GM21723 (cell line): ENCODE measurements around the gene CDK14.
"Not testable (repeated sequence)": the region's sequence is repeated elsewhere in the genome, so short reads cannot be mapped to it uniquely, and the experiment has no call there.

Experiments used
- ATAC-seq: cut with Tn5 transposase; IDR thresholded peaks from one replicate; pipeline ENCODE4 v1.9.1; 2021; ENCODE audit warnings: mild to moderate bottlenecking, moderate library complexity; ENCODE audit not compliant: unreplicated experiment

The CDK14 gene

GRCh38 chr7:90879924-90880323 lies 283.8 kb downstream of the CDK14 start:
- no peak for ATAC-seq

DNA sequence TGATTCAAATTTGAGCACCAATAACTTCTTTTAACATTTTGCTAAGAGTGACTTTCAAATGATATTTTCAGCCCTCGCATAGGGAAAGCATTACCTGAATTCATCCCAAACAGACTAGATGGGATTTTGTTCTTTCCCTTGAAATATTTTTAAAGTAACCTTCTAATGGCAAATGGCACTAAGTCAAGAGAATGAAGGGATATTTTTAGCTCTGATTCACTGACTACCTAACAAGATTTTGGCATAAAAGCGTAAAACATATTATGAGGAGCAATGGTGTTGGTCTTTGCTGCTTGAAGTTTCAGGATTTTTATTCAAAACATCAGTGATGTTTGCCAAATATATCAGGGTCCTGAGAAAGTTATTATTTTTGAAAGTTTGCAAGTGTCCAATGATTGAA lies 290.3 kb downstream of the CDK14 start:
- ATAC-seq: no peak

DNA sequence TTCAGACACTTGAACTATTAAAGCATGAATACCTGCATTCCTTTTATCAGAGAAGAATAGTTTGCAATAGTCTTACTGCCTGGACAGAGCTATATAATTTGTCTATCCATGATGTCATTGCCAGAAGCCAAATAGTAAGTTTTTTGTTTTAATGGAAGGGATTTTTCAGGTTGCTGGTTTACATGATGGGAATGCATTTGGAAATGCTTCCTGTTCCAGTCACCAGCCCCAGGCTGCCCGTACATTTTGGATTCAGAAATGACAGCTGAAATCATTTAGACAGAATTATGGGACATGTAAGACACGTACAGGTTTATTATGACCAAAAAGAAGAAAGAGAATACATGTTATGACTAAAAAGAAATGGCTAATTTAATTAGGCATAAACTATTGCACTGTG lies 293.1 kb downstream of the CDK14 start:
- no peak for ATAC-seq

DNA sequence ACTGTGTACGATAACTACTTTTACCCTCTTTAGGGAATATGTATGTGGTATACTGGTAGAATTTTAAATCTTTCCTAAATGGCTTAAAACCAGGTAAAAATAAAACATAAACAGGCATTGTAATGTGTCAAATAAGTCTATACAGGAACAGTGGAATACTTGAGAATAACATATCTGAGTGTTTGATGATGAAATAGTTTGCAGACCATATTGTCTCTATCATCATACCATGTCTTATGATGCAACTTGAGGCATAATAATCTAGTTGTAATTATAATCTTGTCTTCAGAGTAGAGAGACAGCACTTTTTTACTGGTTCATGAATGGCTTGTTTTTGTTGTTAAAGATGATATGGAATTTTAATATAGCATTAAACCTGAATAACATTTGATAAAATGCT lies 293.5 kb downstream of the CDK14 start:
- no peak for ATAC-seq

DNA sequence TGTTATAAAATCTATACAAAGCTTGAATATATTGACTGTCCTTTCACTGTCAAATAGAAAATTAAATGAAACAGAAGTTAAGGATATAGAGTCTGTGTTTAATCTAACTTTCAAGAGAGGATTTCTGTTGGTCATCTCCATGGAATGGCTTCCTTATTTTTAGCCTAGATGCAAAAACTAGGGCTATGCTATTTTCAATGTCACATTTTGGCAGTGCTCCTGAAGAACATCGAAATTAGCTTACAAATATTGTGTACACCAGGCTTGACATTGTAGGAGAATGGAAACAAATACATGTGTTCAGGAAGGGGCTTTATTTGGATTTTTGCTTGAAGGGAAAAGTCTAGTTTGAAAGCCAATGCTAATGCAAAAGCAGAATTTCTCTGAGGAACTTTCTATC lies 295.4 kb downstream of the CDK14 start:
- ATAC-seq: no peak

DNA sequence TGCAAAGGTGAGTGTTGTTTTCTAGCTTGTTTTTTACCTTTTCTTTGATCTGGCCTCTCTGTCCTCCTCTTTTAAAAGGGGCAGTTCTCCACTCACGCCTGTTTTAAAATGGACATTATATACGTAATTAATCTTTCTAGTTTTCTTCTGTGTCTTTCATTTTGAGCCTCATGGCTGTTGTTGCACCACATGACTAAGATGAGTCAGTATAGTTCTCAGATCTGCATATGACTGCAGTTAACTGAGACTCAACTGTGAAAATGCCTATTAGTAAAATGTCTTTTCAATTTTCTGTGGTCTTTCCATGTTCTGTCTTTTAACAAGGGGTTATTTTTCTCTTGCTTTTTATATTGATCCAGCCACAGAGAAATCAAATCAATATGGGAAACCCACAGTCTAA lies 296.1 kb downstream of the CDK14 start:
- ATAC-seq: peak; percentile 78

DNA sequence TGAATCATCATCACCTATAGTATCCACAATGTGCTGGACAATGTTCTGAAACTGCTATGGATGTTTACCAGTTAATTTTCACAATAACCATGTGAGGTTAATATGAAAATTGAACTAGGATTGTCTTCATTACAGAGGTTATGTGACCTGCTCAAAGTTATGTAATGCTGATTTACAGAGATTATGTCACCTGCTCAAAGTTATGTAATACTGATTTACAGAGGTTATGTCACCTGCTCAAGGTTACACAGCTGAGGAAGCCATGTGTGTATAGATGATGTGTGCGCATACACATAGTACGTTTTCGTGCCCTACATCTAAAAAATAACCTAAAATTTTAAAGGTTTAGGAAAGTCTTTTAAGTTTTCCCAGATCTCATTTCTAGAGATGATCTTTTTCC lies 298.0 kb downstream of the CDK14 start:
- ATAC-seq: no peak

GRCh38 chr7:90896458-90896857 lies 300.3 kb downstream of the CDK14 start:
- no peak for ATAC-seq

GRCh38 chr7:90897961-90898469 lies 301.9 kb downstream of the CDK14 start:
- ATAC-seq: no peak

DNA sequence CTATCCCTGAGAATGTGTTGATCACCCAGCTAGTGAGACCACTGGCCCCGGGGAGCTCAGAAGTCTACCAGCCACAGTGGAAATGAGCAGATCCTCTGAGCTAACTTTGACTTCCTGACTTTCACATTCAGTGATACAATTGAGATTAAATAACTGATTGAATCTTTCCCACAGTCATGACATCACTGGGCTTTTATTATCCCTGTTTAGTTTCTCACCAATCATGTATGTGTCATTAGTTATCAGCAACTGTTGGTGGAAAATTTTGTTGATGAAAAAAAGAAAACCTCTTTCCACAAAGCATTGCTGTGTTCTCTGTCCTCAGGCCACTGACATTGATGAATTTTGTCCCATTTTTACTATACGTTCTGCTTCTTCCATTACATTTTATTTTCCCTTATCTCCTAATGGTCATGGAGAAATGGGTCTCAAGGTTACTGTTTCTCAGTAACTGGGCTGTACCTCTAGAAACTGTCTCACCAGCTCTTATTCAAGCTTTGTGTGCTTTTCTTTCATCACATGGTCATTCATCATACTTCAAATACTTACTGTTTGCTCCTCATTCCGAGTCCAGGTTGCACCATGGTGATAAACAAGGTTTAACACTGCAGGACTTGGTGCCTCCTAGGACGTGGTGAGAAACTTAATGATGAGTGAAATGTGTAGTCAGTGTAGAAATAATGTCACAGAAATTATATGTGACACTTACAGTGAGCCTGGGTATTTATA lies 304.7 kb downstream of the CDK14 start:
- no peak for ATAC-seq

DNA sequence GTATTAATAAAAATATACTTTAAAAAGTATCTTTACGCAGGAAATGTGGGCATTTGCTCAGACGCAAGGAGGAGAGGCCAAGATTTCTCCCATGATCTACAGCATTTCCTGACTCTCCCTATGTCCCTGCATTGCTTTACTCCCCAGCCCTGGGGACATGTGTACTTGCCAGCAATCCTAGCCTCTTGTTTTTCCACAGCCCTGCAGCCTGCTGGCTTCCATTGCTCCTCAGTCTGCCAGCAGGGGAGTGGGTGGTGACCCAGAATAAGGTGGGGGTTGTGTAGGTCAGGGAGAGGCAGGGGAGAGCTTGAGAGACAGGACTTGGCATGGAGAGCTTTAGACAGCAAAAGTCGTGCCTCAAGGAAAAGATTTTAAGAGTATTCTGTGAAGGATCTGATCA lies 307.7 kb downstream of the CDK14 start:
- no peak for ATAC-seq

- ATAC-seq: no peak
Measured at GRCh38 chr7:90910136-90910535, 314.0 kb downstream of the CDK14 start.

DNA sequence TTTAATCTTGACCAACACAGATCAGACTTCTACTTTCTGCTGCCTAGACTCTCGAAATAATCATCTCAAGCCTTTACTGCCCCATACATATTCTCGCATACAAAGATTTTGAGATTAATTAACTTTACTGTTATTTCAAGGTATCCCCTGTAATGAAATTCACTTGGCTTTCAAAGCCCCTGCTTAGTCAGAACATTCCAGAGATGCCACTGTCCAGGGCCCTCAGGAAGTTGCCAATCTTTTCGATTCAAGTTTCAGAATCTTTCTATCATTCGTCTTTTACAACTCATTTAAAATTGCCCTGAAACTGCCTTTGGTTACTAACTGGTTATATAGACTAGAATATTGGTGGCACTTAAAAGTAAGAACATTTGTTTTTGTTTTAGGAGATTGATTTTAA lies 320.2 kb downstream of the CDK14 start:
- no peak for ATAC-seq

DNA sequence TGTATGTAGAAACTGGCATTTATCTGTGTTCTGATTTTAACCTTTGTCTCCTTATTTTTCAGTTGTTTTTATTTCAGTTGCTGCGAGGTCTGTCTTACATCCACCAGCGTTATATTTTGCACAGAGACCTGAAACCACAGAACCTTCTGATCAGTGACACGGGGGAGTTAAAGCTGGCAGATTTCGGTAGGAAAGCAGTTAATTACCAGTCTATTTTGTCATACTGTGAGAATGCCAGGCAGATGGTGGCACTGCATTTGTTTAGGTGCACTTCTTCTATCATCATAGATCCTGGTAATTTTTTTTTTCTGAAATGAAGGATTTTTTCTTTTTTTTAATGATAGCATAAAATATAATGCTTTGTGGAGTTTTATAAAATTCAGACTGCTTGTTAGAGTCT lies 321.4 kb downstream of the CDK14 start:
- ATAC-seq: no peak

DNA sequence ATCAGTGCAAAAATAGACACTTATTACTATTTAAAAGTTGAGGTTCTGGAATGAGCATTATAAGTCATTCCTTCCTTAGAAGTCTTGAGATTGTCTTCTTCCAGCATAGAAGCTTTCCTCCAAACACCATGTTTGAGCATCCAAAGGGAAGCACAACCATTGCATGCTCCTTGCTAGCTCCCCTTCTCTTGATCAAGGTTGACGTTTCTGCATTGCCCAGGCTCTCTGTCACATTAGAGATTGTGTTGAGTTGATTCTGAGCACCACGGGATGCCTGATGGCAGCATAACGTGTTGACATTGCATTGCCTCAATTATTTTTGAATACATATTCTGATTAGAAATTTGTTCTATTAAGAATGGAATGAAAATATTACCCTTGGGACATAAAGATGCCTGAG lies 322.2 kb downstream of the CDK14 start:
- ATAC-seq: no peak

DNA sequence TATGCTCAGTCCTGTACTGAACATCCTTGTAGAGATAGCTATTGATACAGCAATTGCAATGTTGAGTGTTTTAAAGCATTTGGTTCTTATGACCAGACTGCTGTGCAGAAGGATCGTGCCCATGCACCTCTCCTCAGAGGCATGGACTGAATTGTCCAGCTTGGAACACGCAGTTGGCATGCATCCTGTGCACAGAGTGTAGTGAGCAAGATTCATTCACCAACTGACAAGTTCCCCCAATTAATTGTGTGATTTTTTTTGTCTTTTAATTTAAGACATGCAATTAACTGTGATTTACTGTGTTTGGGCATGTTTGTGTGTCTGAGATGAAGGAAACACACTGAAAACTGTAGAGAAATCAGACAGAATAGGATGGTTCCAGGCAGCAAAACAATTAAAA lies 323.7 kb downstream of the CDK14 start:
- ATAC-seq: no peak

DNA sequence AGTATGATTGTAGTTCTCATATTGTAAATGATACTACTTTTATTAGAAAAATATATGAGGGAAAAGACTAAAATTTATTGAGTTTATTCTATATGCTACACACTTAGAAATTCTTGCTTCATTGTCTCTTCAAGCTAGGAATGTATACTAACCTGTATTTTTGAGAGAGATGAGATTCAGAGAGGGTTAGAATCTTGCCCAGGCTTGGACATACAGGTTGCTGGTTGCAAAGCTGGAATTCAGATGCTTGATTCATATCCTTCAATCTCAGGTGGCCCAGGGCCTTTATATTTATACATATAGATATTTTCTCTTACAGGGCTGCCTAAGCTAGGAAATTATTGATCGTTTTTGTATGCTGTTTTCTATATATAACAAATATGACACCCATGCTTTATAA lies 324.2 kb downstream of the CDK14 start:
- ATAC-seq: no peak

DNA sequence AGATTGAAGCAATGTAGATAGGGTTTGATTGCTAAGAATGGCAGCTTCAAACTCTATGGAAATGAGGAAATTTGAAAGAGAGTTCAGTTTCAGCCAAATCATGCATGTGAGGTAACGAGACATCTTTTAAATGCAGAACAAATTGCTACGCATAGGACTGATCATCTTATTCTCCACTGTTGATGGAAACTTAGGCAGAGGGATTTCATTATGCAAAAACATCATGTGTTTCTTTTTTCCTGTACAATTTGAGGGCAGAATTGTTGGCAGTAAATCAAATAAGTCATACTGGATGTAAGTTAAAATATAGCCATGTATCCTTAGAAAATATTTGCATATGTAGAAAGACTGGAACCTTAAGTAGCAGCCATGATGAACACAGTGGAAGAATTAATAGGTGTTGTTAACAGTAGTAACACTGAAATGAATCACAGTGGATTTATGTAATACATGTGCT lies 327.4 kb downstream of the CDK14 start:
- no peak for ATAC-seq

- not testable (repeated sequence) for ATAC-seq
Measured at GRCh38 chr7:90928700-90929424, 332.7 kb downstream of the CDK14 start.

DNA sequence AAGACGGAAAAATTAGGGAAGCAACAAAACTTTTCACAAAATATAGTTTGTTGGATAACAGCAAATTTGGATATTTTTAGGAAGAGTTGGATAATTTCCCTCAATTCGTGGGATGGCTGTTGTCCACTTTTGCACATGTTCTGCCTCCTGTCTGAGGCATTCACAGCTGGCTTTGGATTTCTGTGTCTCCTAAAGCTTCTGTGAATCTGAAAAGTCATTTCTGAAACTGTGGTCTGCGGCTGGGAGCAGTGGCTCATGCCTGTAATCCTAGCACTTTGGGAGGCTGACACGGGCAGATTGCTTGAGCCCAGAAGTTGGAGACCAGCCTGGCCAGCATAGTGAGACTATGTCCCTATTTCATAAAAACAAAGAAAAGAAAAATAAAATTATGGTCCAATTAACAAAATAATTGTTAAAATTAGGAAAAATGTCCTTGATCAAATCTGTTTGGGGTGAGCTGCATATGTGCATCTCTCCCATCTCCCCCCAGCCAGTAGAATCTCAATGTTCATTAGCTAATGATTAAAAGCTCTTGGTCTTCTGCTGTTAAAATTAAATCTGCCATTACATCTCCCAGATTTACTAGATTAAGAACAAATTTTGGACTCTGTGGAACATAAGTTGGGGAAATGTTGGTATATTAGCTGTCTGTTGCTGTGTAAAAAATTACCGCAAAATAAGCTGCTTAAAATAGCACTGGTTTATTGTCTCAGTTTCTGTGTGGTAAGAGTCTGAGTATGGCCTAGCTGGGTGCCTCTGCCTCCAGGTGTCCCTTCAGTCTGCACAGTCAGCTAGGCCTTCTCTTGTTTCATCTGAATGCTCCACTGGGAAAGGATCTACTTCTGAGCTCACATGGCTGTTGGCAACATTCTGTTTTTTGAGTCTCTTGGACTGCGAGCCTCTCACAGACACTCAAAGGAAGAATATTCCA lies 336.1 kb downstream of the CDK14 start:
- peak; percentile 98 for ATAC-seq

DNA sequence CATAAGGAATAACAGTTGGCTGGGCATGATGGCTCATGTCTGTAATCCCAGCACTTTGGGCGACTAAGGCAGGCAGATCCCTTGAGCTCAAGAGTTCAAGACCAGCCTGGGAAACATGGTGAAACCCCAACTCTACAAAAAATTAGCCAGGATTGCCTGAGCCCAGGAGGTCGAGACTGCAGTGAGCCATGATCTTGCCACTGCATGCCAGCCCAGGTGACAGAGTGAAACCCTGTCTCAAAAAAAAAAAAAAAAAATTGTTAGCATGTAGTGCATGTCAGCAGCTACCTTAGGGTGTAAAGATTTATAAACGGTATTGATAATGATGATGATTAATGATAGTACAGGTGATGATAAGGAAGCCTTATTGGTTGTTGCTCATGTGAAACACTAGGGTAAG lies 336.9 kb downstream of the CDK14 start:
- no peak for ATAC-seq
